ENCODE results near the gene LRBA. TPM values are rescaled to one million over a fixed set of nuclear protein-coding genes. Genes with fewer than 3 reads are reported as not detected.

The LRBA gene
- total and polyA plus RNA-seq, 9 of the 15 experiments (the other 6 are each of a cell fraction or from before 2014, with no cell fraction given): 24.2 to 88.7 (median 59.7) TPM

DNA sequence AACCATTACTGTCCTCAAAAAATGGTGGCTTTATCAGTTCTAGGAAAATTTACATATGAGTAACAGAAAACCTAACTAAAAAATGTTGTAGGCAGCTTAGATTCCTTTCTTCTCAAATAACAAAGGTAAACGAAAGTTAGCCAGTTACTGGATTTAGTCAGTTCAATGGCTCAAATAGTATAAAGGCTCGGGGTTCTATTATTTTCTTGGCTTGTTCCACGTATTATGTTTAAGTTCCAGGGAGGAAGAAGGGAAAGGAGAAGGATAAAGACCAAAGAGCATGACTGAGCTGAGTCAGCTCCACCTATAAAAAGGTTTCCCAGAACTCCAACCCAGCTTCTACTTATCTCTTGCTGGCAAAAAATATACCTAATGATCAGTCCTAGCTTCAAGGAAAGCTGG, 474.1 kb downstream of the LRBA start (continued):
- TF ChIP-seq POU5F1 (IDR thresholded peaks at IDR 0.05; ENCODE audit: borderline replicate concordance, low read depth, low read length, partially characterized antibody) (no peak), ZNF79 (CRISPR knock-in tag; IDR thresholded peaks at IDR 0.05; ENCODE audit: low read depth) (no peak), ZNF134 (CRISPR knock-in tag; conservative IDR thresholded peaks at IDR 0.05) (no peak), SMARCE1 (IDR thresholded peaks at IDR 0.05) (peak; percentile 57), POLR2H (tag; IDR thresholded peaks at IDR 0.05; ENCODE audit: low read depth) (0 out of 2 replicates have a peak, but pooled peaks have one; percentile 35), ZNF239 (CRISPR knock-in tag; IDR thresholded peaks at IDR 0.05) (no peak), DPF2 (IDR thresholded peaks at IDR 0.05) (peak; percentile 52; the same call in 1 of the 2 replicates), ZNF316 (IDR thresholded peaks at IDR 0.05) (peak; percentile 82), KAT8 (IDR thresholded peaks at IDR 0.05; ENCODE audit: low read depth) (no peak), MAFF (IDR thresholded peaks at IDR 0.05; ENCODE audit: low read length) (peak; percentile 57; the same call in 1 of the 2 replicates), PML (IDR thresholded peaks at IDR 0.05; ENCODE audit: low read length) (peak; percentile 24; the same call in 1 of the 2 replicates), NR2C1 (IDR thresholded peaks at IDR 0.05) (no peak), NR2C1 (tag; IDR thresholded peaks at IDR 0.05) (no peak)
- TF ChIP-seq, protein P1, sequence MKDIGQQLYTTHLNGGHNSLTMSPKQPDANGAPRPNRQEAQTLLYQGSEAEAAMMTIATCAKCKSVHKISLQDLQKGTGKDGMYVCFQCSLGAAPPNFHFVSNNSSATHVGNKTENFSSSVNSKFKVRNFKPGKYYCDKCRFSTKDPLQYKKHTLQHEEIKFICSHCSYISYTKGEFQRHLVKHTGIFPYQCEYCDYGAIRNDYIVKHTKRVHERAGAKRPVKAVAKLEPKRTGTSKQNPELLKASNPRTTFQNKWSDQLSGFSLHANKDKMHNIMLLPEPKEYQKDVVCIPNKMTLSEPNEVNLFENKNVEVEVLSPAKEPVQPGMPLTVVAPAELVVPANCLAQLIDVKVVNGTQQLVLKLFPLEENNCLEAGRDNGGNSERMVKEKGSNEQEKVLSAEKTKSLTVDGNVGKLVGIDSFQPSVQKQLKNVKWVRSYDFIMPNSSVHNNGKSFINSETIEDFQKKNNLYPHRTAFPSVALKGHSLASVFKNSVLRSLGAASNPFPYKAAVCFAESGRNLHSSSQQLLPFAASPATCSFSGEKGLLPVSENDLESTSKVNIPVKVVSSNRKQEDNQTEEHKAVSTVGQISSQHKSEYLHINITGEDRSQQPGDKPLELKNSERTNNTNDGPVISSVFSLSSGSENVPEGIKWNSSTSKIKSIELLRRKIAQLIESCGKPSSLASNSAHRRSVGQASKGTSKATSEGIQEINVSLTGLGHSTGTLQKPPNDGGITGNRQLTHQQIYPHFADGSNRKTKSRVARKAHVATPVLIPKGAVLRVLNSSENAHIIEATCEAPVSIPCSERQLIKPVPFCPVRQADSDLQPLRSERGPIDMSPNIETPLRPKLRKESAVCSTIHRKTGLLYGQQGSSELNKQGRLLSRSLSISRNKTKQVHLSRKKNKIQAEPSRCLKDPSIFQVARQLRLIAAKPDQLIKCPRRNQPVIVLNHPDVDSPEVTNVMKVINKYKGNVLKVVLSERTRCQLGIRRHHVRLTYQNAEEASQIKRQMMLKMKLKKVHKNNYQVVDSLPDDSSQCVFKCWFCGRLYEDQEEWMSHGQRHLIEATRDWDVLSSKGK (CRISPR knock-in tag; IDR thresholded peaks at IDR 0.05): no peak
- TF ChIP-seq, protein P2, sequence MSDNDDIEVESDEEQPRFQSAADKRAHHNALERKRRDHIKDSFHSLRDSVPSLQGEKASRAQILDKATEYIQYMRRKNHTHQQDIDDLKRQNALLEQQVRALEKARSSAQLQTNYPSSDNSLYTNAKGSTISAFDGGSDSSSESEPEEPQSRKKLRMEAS (CRISPR knock-in tag; IDR thresholded peaks at IDR 0.05): no peak
- TF ChIP-seq, protein P3, sequence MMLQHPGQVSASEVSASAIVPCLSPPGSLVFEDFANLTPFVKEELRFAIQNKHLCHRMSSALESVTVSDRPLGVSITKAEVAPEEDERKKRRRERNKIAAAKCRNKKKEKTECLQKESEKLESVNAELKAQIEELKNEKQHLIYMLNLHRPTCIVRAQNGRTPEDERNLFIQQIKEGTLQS (IDR thresholded peaks at IDR 0.05): peak; percentile 36; the same call in 1 of the 2 replicates
- TF ChIP-seq, protein P3 (CRISPR knock-in tag; conservative IDR thresholded peaks at IDR 0.05): no peak
- TF ChIP-seq, protein P4, sequence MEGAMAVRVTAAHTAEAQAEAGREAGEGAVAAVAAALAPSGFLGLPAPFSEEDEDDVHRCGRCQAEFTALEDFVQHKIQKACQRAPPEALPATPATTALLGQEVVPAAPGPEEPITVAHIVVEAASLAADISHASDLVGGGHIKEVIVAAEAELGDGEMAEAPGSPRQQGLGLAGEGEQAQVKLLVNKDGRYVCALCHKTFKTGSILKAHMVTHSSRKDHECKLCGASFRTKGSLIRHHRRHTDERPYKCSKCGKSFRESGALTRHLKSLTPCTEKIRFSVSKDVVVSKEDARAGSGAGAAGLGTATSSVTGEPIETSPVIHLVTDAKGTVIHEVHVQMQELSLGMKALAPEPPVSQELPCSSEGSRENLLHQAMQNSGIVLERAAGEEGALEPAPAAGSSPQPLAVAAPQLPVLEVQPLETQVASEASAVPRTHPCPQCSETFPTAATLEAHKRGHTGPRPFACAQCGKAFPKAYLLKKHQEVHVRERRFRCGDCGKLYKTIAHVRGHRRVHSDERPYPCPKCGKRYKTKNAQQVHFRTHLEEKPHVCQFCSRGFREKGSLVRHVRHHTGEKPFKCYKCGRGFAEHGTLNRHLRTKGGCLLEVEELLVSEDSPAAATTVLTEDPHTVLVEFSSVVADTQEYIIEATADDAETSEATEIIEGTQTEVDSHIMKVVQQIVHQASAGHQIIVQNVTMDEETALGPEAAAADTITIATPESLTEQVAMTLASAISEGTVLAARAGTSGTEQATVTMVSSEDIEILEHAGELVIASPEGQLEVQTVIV (CRISPR knock-in tag; IDR thresholded peaks at IDR 0.05; ENCODE audit: borderline replicate concordance): no peak

Measured in K562 (cell line).